Left ventricle myocardium superior (tissue), 1 donor: ENCODE data around the gene SRRM4. TPM values are rescaled to one million over a fixed set of nuclear protein-coding genes. Genes with fewer than 3 reads are reported as not detected.

ENCODE experiments used
- ATAC-seq: fragments of 200-7000 bp; cut with Tn5 transposase; one replicate; pipeline ENCODE4 v1.9.1; 2020; ENCODE audit warnings: mild to moderate bottlenecking, moderate library complexity
- DNase-seq: peaks from one replicate; pipeline ENCODE4 v3.0.0-alpha.2; 2020
- intact Hi-C: fragments of 100-400 bp; cut with micrococcal nuclease; formaldehyde crosslinking; loops from one replicate; pipeline ENCODE4 v1.11.0; 2022
- long read RNA-seq: library from polyadenylated mRNA; unstranded; transcript quantifications from one replicate; pipeline ENCODE4 v2.0.0, GENCODE V29; 2021
- total RNA-seq: library from RNA; stranded (reverse); fragmentation: NEBNext Ultra II Directional; extraction: Animal tissue kit (Norgen Biotek cat#: 25700); gene quantifications from one replicate; pipeline ENCODE4 v1.2.1, GENCODE V29; 2021
- donor health status: DM: no; HTN: yes; CAD: no; lungs with severe emphysema.

SRRM4 gene
- total RNA-seq, result 0.42 TPM
- long read RNA-seq, partial matches to known transcripts, result 1 of 3 reads
- long read RNA-seq, other reads (novel, unspliced or antisense), result 2 of 3 reads

GRCh38 chr12:118981285-118982211 lies at the start of gene SRRM4:
SRRM4 (plus strand) TSS chr12:118981541; CDS start chr12:118981883, 342 bp downstream.
- no peak for ATAC-seq

GRCh38 chr12:118946256-118946655 lies 35.1 kb upstream of the SRRM4 start:
- intact Hi-C loops, result no loop called here
- ATAC-seq, result no peak

More at GRCh38 chr12:118981285-118982211, at the start of gene SRRM4:
- intact Hi-C loops, result no loop called here
- peak; percentile 38 for DNase-seq

GRCh38 chr12:118958520-118958919 lies 22.8 kb upstream of the SRRM4 start:
- DNase-seq (no peak), ATAC-seq (no peak)
- intact Hi-C loops, result no loop called here

More at GRCh38 chr12:118946256-118946655, 35.1 kb upstream of the SRRM4 start:
- DNase-seq, result no peak

GRCh38 chr12:118959348-118959747 lies 22.0 kb upstream of the SRRM4 start:
- no peak for DNase-seq
- intact Hi-C loops, result no loop called here
- no peak for ATAC-seq

- ATAC-seq, result no peak
- intact Hi-C loops, result no loop called here
- no peak for DNase-seq
Measured at GRCh38 chr12:118959985-118960560, 21.3 kb upstream of the SRRM4 start.

GRCh38 chr12:118960865-118961264 lies 20.5 kb upstream of the SRRM4 start:
- intact Hi-C loops, result no loop called here
- DNase-seq, result no peak
- ATAC-seq, result no peak

- ATAC-seq, result no peak
- no peak for DNase-seq
- intact Hi-C loops, result no loop called here
Measured at GRCh38 chr12:118964988-118965387, 16.4 kb upstream of the SRRM4 start.

GRCh38 chr12:118970856-118971255 lies 10.5 kb upstream of the SRRM4 start:
- DNase-seq, result no peak
- ATAC-seq, result no peak
- intact Hi-C loops, result no loop called here

- intact Hi-C loops, result no loop called here
- DNase-seq, result no peak
- no peak for ATAC-seq
Measured at GRCh38 chr12:118972982-118973381, 8.4 kb upstream of the SRRM4 start.

- intact Hi-C loops, result no loop called here
- DNase-seq (peak; percentile 40), ATAC-seq (peak; percentile 56)
Measured at GRCh38 chr12:118979763-118980406, 1.5 kb upstream of the SRRM4 start.

- DNase-seq (no peak), ATAC-seq (no peak)
- intact Hi-C loops, result no loop called here
Measured at GRCh38 chr12:118980407-118981014, 830 bp upstream of the SRRM4 start.

- no peak for ATAC-seq
- intact Hi-C loops, result no loop called here
Measured at GRCh38 chr12:118982302-118982701, 961 bp downstream of the SRRM4 start.

GRCh38 chr12:118982984-118983761 lies 1.8 kb downstream of the SRRM4 start:
- ATAC-seq (no peak), DNase-seq (no peak)
- intact Hi-C loops, result no loop called here

More at GRCh38 chr12:118982302-118982701, 961 bp downstream of the SRRM4 start:
- DNase-seq, result no peak

GRCh38 chr12:118984161-118984943 lies 3.0 kb downstream of the SRRM4 start:
- DNase-seq (no peak), ATAC-seq (no peak)
- intact Hi-C loops, result no loop called here

GRCh38 chr12:118986050-118986449 lies 4.7 kb downstream of the SRRM4 start:
- no peak for DNase-seq
- no peak for ATAC-seq
- intact Hi-C loops, result no loop called here

GRCh38 chr12:118999107-118999506 lies 17.8 kb downstream of the SRRM4 start:
- ATAC-seq, result peak; percentile 97
- DNase-seq, result peak; percentile 71
- intact Hi-C loops, result no loop called here

- intact Hi-C loops, result no loop called here
- DNase-seq (no peak), ATAC-seq (no peak)
Measured at GRCh38 chr12:119005085-119005484, 23.7 kb downstream of the SRRM4 start.

GRCh38 chr12:119005913-119006312 lies 24.6 kb downstream of the SRRM4 start:
- intact Hi-C loops, result no loop called here
- ATAC-seq (no peak), DNase-seq (no peak)
